Activated naive CD8-positive, alpha-beta T cell treated with anti-CD3 and anti-CD28 coated beads, Interleukin-2, amount 50 U/mL, for 16 hours (primary cell): ENCODE results near the gene GREM1.

ENCODE experiments used
- DNase-seq: peaks from one replicate; pipeline ENCODE4 v3.0.0-alpha.2; 2020; ENCODE audit warnings: low read depth, low spot score

GREM1 gene

DNA sequence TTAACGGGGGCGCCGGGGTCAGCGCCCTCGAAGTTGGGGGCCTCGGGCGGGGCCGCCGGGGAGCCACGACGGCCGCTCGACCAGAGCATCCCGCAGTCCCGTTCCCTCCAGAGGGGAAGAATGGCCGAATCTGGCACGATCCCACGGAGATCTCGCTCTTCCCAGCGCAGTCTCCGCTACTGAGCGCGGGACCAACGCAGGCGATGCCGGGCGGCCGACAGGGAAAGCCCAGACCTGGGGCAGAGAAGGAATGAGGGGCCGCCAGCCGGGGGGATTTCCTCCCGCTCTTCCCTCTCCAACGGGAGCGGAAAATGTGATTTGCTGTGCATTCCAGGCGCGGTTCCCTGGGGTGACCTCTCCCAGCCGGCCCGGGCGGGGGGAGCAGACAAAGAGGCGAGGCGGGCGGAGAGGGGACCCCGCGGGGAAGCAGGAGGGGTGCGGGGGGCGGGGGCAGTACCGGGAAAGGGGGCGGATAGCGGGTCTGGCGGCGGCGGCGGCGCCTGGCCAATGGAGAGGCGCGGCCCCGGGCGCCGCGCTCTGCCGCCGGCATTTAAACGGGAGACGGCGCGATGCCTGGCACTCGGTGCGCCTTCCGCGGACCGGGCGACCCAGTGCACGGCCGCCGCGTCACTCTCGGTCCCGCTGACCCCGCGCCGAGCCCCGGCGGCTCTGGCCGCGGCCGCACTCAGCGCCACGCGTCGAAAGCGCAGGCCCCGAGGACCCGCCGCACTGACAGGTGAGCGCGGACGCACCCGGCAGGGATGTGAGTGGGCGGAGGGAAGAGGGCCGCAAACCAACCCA lies at the start of gene GREM1:
Gene GREM1, plus strand, starts transcription at position 579 of the 801 bp plus-strand sequence. CDS start 12,687 bp downstream, outside the sequence.
- DNase-seq: no peak

DNA sequence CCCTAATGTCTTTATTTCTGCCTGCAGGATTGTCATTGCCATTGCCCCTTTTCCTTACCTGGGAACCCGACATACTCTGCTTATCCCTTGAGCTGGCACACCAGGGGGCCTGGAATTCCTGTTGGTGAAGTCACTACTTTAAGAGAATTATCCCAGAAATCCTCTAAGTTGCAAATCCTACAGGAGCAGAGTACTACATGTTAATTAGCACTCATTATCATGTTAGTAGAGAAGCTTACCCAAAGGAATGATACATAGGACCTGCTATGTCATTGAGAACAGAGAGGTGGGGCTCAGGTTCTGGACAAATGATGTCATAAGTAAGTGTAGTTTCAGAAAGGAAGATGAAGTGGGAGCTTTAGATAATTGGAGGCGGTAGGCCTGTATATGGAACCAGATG lies 48.9 kb upstream of the GREM1 start:
- no peak for DNase-seq

DNA sequence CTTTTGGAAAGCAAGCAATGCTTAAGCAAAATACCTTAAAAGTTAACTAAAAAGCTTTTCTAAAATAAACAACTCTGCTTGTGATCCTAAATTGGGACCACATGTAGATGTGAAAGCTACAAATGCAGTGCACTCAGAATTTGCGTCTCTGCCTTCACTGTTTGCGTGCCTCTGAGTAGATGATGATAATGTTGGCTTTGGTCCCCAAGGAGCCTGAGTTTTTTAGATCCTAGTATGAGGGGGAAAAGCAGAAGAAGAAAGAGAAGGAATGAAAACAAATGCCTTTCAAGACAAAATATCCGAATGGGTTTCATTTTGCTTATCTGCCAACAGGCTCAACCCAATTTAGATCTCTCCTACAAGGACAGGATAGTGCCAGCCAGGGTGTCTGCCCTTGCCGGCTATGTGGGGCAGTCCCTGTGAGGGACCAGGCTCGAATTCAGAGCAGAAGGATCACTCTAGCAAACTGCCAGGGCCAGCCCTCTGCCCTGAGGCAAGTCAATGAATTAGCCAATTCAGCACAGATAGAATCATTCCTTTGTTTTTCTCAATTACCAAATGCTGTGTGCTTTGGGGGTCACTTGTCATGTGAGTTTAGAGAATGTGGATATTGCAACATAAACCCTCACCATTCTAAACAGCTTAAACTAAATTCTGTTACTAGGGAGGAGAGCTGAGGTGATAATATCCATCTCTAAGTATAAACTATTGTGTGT lies 47.8 kb upstream of the GREM1 start:
- DNase-seq: no peak

DNA sequence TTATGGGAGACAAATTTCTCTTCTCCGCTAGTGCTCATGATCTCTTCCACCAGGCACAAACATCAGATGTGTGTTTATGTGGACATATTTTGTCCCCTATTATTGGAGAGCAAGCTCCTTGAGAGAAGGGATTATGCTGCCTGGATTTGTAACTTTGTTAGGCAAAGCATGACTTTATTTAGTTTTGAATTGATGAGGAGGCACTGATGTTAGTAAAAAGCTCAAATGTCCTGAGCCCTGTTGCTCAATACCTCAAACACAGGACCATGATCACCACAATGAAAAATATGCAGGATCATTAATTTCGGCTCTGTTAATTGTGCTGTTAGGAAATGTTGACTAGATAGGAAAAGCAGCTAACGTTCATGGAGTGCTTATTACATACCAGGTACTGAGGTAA lies 47.2 kb upstream of the GREM1 start:
- DNase-seq: no peak

DNA sequence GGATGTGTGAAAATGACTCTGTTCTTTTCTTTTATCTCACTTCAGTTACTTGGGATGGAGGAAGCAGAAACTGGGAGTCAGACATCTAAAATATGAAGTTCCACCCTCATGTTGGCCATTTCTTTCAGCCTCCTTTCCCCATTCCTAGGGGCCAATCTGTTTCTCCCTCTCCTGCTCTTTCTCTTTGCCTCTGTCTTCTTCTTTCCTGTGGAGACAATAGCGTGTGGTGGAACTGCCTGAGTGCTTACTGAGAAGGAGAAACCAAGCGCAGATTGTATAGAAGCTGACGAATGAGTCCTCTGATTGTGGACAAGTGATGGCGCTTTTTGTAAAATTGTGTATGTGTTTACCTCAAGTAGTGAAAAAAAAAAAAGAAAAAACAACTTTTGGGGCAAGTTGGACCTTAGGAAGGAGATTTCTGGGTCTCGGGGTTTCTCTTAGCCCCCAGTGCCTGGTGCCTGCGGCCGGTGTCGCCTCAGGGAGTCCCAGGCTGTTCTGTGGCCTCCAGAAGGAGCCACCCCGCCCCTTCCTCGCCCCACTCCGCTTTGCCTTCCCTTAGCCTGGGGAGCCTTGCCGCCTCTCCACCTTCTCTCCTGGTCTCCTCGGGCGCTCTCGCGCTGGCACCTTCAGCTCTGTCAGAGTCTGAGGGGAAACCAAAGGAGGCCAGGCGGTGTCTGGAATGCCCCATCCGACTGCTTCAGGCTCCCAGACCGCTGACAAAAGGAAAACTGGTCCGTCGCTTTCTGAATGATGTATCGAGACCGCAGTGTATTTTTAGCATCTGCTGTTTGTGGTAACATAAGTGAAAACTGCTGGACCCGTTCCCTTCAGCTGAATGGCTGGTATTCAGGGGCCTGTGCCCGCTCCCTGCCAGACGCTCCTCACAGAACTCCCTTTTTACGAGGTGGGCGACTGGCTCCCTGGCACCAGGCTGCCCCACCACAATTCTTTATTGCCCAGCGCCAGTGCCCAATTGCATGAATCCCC lies 46.2 kb upstream of the GREM1 start:
- no peak for DNase-seq

DNA sequence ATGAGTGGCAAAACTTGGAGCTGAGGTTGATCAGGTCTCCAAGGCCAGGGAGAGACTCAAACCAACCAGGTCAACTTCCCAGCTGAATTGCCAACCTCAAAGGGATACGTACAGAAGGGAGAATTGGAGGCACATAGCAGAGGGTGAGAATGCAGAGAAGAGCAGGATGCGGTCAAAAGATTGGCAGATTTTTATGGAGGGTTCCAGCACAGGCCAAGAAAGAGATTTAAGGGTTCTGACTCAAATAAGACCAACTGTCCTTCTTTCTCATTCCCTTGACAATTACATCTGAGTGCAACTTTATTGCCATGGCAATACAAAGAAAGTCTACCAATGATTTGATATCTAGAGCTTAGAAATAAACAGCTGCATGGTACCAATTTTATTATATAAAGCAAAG lies 43.1 kb upstream of the GREM1 start:
- DNase-seq: no peak

DNA sequence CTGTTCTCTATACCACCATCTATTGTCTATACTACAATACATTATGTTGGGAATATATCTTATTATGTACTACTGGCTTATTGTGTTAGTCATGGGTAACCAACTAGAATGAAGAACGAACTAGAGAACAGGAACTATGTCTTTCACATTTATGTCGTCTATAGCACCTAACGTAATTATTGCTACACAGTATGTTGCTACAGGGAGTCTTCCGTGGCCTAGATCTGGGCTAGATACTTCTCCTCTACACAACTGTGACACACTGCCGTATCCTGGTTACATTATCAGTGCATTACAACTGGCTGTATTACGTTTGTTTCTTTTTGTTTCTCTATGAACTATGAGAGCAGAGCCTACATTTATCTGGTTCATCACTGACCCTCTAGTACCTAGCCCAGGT lies 42.3 kb upstream of the GREM1 start:
- no peak for DNase-seq

DNA sequence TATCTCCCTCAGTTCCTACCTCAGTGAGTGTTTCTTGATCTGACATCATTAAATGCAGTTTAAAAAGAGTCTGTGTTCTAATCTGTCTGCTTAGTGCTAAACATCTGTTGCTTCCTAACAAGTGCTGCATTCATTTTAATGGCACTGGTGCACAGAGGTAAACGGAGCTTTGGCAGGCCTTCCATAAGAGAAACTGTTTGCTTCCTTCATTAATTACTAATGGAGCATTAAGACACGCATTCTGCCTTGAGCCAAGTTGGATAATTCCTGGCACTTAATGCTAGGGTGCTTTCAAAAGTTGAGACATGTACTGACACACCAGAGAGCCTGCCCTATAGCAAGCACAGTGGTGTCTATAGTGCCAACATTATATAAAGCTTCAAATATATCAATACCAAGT lies 41.6 kb upstream of the GREM1 start:
- no peak for DNase-seq

DNA sequence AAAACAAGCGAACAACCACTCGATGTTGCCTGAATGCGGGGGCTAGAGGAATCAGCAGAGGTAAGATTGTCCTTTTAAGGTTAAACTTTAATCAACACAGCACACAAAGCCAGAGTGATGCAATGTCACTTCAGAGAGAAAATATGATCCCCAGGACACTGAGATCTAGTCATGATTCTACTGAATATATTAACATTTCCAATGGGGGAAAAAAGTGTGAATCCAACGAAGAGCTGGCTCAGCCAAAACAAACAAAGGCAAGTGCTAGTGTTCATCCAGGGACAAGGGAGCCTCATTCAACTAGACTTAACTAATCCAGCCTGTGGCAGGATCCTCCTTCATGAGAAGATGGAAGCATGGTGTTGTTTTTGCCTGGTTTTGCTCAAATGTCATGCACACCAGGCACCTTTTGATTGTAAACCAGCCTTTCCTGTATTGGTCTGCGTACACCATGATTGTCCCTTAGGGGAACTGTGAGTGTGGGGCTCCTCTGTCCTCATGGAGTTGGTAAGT lies 40.5 kb upstream of the GREM1 start:
- DNase-seq: no peak

DNA sequence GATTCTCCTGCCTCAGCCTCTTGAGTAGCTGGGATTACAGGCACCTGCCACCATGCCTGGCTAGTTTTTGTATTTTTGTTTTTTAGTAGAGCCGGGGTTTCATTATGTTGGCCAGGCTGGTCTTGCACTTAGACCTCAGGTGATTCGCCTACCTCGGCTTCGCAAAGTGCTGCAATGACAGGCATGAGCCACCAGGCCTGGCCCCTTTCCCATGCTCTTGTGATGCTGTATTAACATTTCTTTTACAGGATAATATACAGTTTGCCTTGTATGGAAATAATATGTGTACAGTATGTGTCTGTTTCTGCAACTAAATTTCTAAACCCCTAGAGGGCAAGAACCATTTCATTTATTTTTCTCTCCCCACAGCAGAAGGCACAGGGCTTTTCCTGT lies 38.5 kb upstream of the GREM1 start:
- DNase-seq: no peak

DNA sequence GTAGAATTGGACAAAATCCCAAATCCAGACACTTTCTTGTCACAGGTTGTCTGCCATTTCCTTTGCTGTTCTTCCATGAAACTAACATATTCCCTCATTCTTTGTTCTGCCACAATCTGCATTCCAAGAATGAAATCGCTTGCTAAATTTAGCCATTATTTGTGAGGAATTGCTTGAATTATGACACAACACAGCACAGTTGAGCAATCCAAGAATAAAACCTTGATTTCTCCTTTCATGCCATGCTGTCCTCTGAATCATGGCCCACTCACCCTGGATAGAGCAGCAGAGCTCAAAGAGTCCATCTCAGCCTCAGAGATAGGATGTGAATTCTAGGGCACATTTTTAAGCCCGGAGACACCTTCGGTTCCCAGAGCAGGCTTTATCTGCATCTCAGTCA lies 35.2 kb upstream of the GREM1 start:
- no peak for DNase-seq

DNA sequence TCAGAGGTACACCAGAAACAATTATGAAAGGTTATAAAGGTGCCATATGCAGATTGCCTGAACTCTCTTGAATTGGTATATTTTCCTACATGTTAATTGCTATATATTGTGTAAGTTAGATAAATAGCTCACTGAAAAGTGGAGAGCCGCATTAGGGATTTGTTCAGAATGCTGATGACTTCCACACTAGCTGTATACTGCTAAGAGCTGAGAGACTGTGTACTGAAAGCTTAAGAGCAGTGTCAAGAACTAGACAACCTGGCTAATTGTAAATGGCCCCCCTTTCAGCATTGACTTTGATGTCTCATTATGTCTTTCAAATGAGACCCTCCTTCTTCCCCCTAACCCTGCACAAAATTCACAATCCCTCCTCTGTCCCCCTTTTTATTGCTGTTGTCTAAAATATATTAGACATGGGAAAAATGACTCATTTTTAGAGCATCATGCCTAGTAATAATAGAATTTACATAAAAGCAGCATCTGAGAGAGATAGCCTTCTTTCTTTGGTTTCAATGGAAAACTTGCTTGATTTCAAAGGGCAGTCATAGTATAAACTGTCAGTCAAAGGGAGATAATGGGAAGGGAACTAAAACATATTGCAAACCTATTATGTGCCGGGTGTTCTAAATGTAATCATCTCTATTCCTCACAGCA lies 34.7 kb upstream of the GREM1 start:
- DNase-seq: no peak

DNA sequence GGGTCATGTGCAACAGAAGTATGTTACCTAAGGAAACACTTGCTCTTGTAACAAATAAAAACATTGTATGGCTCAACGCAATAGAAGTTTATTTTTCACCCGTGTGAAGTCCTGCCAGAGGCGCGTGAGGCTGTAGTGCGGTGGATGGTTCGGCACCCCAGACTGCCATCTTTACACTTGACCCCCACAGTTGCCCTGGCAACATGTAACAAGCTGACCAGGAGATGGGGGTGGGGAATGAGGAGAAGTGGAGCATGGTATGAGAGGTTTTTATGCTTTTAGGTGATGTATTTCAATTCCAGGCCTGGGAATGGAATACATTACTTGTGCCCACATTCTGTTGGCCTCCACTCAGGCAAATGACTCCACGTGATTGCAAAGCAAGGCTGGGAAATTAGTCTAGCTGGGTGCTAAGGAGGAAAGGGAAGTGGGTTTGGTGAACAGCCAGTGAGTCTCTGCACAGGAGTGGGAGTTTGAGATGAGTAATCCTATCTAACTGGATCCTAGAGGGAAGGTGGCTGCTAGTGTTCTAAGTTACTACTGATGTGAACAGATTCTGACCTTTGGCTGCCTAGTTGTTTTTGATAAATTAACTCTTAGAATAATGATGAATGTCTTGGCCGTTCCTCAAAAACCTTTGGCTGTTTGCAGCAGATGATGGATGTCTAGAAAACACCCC lies 33.8 kb upstream of the GREM1 start:
- DNase-seq: no peak

DNA sequence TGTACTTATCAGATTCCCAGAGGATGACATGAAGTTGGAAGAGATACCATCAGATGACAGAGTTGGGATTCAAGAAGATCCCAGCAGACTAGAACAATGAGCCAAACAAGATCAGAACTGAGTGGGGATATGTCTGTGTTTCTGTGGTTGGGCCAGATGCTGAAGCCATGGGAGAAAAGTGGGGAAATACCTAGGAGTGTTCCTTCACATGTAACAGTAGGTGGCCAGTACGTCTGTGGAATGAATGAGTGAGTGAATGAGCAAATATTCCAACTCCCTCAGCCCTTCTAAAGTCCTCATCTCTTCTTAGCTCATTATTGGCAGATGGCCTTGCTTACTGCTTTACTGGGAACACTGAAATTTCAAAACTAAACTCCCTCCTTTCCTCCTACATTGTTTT lies 32.2 kb upstream of the GREM1 start:
- DNase-seq: no peak

DNA sequence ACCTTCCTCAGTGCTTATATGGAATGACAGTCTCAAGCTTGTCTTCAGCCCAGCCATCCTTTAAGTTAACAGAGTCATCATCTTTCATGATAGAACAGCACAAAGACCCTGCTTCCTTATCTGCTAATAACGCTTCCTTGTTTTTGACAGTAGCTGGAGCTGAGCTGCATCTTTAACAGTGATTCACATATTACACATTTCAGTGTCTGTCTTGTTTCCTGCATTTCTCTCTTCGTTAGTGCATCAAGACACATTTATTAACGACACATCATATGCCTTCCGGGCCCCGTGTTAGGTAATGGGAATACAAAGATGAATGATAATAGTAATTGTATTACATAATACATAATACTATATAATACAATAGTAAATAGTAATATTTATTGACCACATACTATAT lies 30.2 kb upstream of the GREM1 start:
- no peak for DNase-seq

DNA sequence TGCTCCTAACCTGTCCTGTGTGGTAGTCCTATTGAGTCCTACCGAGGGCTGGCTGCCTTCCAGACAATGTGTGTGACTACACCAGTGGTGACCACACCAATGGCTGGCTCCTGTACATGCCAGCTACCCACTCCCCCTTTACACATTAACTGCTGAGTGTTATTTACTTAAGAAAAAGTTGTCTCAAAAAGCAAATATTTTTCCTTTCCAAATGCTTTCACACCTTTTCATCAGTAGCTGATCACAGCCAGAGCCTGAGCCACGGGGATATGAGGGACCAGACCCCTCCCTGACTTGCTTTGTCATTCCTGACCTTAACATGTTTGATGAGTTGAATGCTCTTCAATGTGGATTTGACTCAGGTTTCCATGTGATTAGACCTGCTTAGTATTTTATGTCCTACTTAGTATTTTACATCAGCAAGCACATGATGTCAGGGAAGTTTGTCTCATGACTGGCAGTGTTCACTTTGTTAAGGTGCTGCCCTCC lies 29.6 kb upstream of the GREM1 start:
- no peak for DNase-seq

DNA sequence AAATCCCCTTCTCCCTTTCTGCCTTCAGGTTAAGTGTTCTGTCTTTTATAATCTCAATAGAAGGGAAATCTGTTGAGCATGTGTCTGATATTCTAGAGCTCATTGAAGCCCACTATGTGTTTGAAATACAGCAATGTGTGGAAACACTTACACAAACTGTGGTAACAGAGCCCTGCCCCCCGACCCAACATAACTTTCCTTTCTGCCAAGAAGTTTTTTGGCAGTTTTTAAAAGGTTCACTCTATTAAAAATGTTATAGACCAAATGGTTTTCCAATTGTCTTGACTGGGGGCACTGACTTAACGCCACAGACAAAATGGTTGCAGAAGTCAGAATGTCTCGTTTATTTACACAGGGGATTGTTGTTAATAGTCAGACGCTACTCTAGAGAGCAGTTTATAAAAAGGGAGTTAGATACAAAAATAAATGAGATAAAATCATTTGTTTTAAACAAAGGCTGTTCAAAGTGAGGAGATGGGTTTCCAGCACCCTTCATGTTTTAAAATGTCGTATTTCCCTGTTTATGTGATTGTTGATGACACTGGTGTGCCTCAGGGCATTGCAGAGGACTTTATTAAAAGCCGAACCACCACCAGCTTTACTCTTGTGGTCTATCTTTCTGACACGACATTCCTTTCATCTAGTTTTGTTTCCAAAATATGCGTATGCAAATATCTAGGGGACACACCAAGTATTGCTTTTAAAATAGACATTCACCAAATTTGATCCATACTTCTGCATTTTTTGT lies 26.7 kb upstream of the GREM1 start:
- DNase-seq: no peak

DNA sequence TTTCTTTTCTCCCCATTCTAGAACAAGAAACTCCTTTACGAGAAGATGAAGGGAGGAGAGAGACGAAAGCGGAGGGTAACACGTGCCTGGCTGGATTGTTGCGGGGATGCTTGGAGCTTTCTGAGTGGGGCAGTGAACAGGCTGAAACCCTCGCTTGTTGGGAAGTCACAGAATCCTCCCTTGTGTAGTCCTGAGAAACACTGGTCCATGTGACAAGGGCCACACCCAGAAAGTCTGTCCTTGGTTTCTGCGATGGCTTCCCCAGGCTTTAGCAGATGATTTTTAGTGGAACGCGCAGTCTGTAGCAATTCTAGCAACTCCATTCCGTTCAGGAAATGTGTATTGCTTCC lies 26.1 kb upstream of the GREM1 start:
- DNase-seq: no peak

DNA sequence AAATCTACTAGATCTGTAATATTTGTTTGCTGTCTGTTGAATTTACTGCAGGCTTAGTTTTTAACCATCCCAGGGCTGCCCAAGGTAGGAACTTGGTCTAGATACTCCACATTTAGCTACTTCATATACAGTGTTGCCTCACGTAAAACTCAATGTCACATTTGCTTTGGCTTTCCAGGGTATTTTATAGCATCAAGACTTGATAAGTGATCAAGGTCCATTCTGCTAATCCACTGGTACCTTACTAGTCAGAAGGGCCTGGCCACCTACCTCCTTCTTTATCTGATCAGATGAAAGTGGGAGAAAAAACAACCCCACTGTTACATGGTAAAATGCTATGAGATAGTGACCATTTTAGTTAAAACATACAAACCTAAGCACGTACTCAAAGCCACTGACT lies 25.5 kb upstream of the GREM1 start:
- DNase-seq: no peak
